GM19023 (cell line): ENCODE data around the gene CAMKMT.

Experiments used
- ATAC-seq: cut with Tn5 transposase; IDR thresholded peaks from one replicate; pipeline ENCODE4 v1.9.1; 2021; ENCODE audit warnings: mild to moderate bottlenecking, moderate library complexity; ENCODE audit not compliant: unreplicated experiment

CAMKMT gene

GRCh38 chr2:44682459-44682858 lies 320.7 kb downstream of the CAMKMT start:
- no peak for ATAC-seq

- no peak for ATAC-seq
These were observed 322.8 kb downstream of the CAMKMT start for GRCh38 chr2:44684559-44684958.

GRCh38 chr2:44686561-44686960 lies 324.8 kb downstream of the CAMKMT start:
- no peak for ATAC-seq

GRCh38 chr2:44687686-44688455 lies 326.1 kb downstream of the CAMKMT start:
- ATAC-seq, result no peak

- no peak for ATAC-seq
These were observed 326.8 kb downstream of the CAMKMT start for GRCh38 chr2:44688456-44689124.

GRCh38 chr2:44689516-44689915 lies 327.8 kb downstream of the CAMKMT start:
- no peak for ATAC-seq

- no peak for ATAC-seq
These were observed 329.5 kb downstream of the CAMKMT start for GRCh38 chr2:44691174-44691785.

- ATAC-seq, result no peak
These were observed 331.1 kb downstream of the CAMKMT start for GRCh38 chr2:44692821-44693220.

GRCh38 chr2:44700824-44701223 lies 339.1 kb downstream of the CAMKMT start:
- no peak for ATAC-seq

GRCh38 chr2:44705356-44705755 lies 343.6 kb downstream of the CAMKMT start:
- ATAC-seq, result no peak

- no peak for ATAC-seq
These were observed 344.2 kb downstream of the CAMKMT start for GRCh38 chr2:44705876-44706480.

- no peak for ATAC-seq
These were observed 345.2 kb downstream of the CAMKMT start for GRCh38 chr2:44706681-44707553.

GRCh38 chr2:44707945-44708660 lies 346.4 kb downstream of the CAMKMT start:
- ATAC-seq, result no peak

GRCh38 chr2:44708661-44709000 lies 346.9 kb downstream of the CAMKMT start:
- no peak for ATAC-seq

- ATAC-seq, result no peak
These were observed 351.4 kb downstream of the CAMKMT start for GRCh38 chr2:44713170-44713569.

- no peak for ATAC-seq
These were observed 353.9 kb downstream of the CAMKMT start for GRCh38 chr2:44715671-44716081.

- no peak for ATAC-seq
These were observed 354.4 kb downstream of the CAMKMT start for GRCh38 chr2:44716131-44716530.

- no peak for ATAC-seq
These were observed 356.7 kb downstream of the CAMKMT start for GRCh38 chr2:44718431-44718830.

- ATAC-seq, result no peak
These were observed 357.8 kb downstream of the CAMKMT start for GRCh38 chr2:44719562-44719961.

GRCh38 chr2:44722026-44722625 lies 360.4 kb downstream of the CAMKMT start:
- ATAC-seq, result no peak
